Liver (tissue), 9 donors: ENCODE data around the gene TMED6. TPM values are rescaled to one million over a fixed set of nuclear protein-coding genes. Genes with fewer than 3 reads are reported as not detected.

Experiments
- DNase-seq: peaks from one replicate; pipeline ENCODE4 v3.0.0-alpha.2; 2017; ENCODE audit warnings: low spot score
- H3K27ac ChIP-seq, 2 donors: one replicate each; pipeline ENCODE4 v1.7.0; 2013; ENCODE audit warnings: inconsistent platforms in 2 of 2, low read length in 2 of 2, control low read depth in 1 of 2, low read depth in 1 of 2, mild to moderate bottlenecking in 1 of 2
- H3K27me3 ChIP-seq, 4 donors: one replicate each; pipeline versions ENCODE4 v1.6.1 to v1.7.0; 2013; ENCODE audit warnings: low read length in 3 of 4, inconsistent platforms in 1 of 4, mild to moderate bottlenecking in 1 of 4, moderate library complexity in 1 of 4; ENCODE audit not compliant: control insufficient read depth in 4 of 4, insufficient read depth in 4 of 4
- H3K36me3 ChIP-seq, 4 donors: one replicate each; pipeline versions ENCODE4 v1.6.1 to v1.7.0; 2013; ENCODE audit warnings: low read length in 3 of 4, mild to moderate bottlenecking in 3 of 4, low read depth in 1 of 4, moderate library complexity in 1 of 4; ENCODE audit not compliant: control insufficient read depth in 4 of 4, insufficient read depth in 3 of 4
- H3K4me1 ChIP-seq, 4 donors: one replicate each; pipeline versions ENCODE4 v1.6.1 to v1.7.0; 2013; ENCODE audit warnings: low read length in 3 of 4, mild to moderate bottlenecking in 3 of 4, moderate library complexity in 1 of 4; ENCODE audit not compliant: control insufficient read depth in 4 of 4, insufficient read depth in 4 of 4
- H3K4me3 ChIP-seq, 3 donors: one replicate each; pipeline versions ENCODE4 v1.6.1 to v1.7.0; 2013; ENCODE audit warnings: low read length in 3 of 3, control low read depth in 1 of 3, low read depth in 1 of 3, mild to moderate bottlenecking in 1 of 3
- H3K9ac ChIP-seq, 2 donors: one replicate each; pipeline ENCODE4 v1.7.0; 2013; ENCODE audit warnings: low read length in 2 of 2, mild to moderate bottlenecking in 2 of 2, moderate library complexity in 2 of 2, control low read depth in 1 of 2, low read depth in 1 of 2
- H3K9me3 ChIP-seq, 4 donors: one replicate each; pipeline versions ENCODE4 v1.6.1 to v1.7.0; 2013; ENCODE audit warnings: low read length in 3 of 4; ENCODE audit not compliant: control insufficient read depth in 4 of 4
- EGR1 ChIP-seq, 2 donors: IDR thresholded peaks; 2 replicates each; pipeline ENCODE4 v1.6.1; 2016 to 2018; ENCODE audit warnings: antibody characterized with exemption in 2 of 2, low read depth in 2 of 2
- FOXA1 ChIP-seq: IDR thresholded peaks from 2 replicates; pipeline ENCODE4 v1.6.1; 2016; ENCODE audit warnings: antibody characterized with exemption
- GABPA ChIP-seq, 2 donors: IDR thresholded peaks in 1 of 2; conservative IDR thresholded peaks in 1 of 2; 2 replicates each; pipeline ENCODE4 v1.6.1; 2016; ENCODE audit warnings: antibody characterized with exemption in 2 of 2, mild to moderate bottlenecking in 1 of 2, moderate library complexity in 1 of 2
- HNF4A ChIP-seq, 2 donors: conservative IDR thresholded peaks; 2 replicates each; pipeline ENCODE4 v1.6.1; 2016; ENCODE audit warnings: antibody characterized with exemption in 2 of 2, mild to moderate bottlenecking in 2 of 2
- HNF4G ChIP-seq: IDR thresholded peaks from 2 replicates; pipeline ENCODE4 v1.6.1; 2016; ENCODE audit warnings: antibody characterized with exemption
- JUND ChIP-seq, 2 donors: IDR thresholded peaks; 2 replicates each; pipeline ENCODE4 v1.6.1; 2016; ENCODE audit warnings: antibody characterized with exemption in 2 of 2
- NR2F2 ChIP-seq: IDR thresholded peaks from 2 replicates; pipeline ENCODE4 v1.6.1; 2016; ENCODE audit warnings: antibody characterized with exemption
- RAD21 ChIP-seq, 2 donors: IDR thresholded peaks; 2 replicates each; pipeline ENCODE4 v1.6.1; 2016; ENCODE audit warnings: antibody characterized with exemption in 2 of 2, mild to moderate bottlenecking in 2 of 2
- RXRA ChIP-seq, 2 donors: IDR thresholded peaks; 2 replicates each; pipeline ENCODE4 v1.6.1; 2017 to 2018; ENCODE audit warnings: antibody characterized with exemption in 2 of 2, mild to moderate bottlenecking in 1 of 2
- SP1 ChIP-seq: IDR thresholded peaks from 2 replicates; pipeline ENCODE4 v1.6.1; 2018; ENCODE audit warnings: antibody characterized with exemption, mild to moderate bottlenecking
- TAF1 ChIP-seq: conservative IDR thresholded peaks from 2 replicates; pipeline ENCODE4 v1.6.1; 2016; ENCODE audit warnings: antibody characterized with exemption, mild to moderate bottlenecking
- YY1 ChIP-seq: IDR thresholded peaks from 2 replicates; pipeline ENCODE4 v1.6.1; 2016; ENCODE audit warnings: antibody characterized with exemption, mild to moderate bottlenecking
- WGBS: extraction: QIAGEN DNeasy Blood & Tissue Kit; methylation state at CpG from one replicate; pipeline ENCODE4 v1.1.7; 2013; 5-methylcytosine and 5-hydroxymethylcytosine counted together
- polyA plus RNA-seq, 2 donors: library from polyadenylated mRNA; stranded (reverse) in 1 of 2; unstranded in 1 of 2; fragments of 200-250 nt in 1 of 2; fragments of >200 nt in 1 of 2; fragmentation: Nextera tagmentation in 1 of 2; extraction: Ambion mirVana in 1 of 2; gene quantifications; one replicate each; pipeline versions ENCODE4 v1.2.1 to v1.2.3, GENCODE V29; 2013 to 2015
- total RNA-seq, 2 donors: library from RNA; depleted of rRNA; stranded (reverse); fragments of >200 nt; gene quantifications; one replicate each; pipeline ENCODE4 v1.2.3, GENCODE V29; 2014
- TF ChIP-seq, protein P1 (sequence below): IDR thresholded peaks from 2 replicates; pipeline ENCODE4 v1.6.1; 2016; ENCODE audit warnings: antibody characterized with exemption
- TF ChIP-seq, protein P2 (sequence below): IDR thresholded peaks from 2 replicates; pipeline ENCODE4 v1.6.1; 2016; ENCODE audit warnings: antibody characterized with exemption, mild to moderate bottlenecking
- TF ChIP-seq, protein P3 (sequence below): fragments of 150-350 bp; IDR thresholded peaks from 2 replicates; pipeline ENCODE4 v1.5.1; 2017; ENCODE audit warnings: improper control_type of control experiment, low read depth, low read length; ENCODE audit not compliant: missing input control
- TF ChIP-seq, protein P4 (sequence below): IDR thresholded peaks from 2 replicates; pipeline ENCODE4 v1.6.1; 2016; ENCODE audit warnings: antibody characterized with exemption
- donor health status: healthy.
- donor health status: healthy.
- donor health status: healthy.
- donor health status: healthy.
- donor health status: healthy.

Gene TMED6
- total and polyA plus RNA-seq, 4 donors, result 0.18 to 46.2 (median 11.0) TPM

DNA sequence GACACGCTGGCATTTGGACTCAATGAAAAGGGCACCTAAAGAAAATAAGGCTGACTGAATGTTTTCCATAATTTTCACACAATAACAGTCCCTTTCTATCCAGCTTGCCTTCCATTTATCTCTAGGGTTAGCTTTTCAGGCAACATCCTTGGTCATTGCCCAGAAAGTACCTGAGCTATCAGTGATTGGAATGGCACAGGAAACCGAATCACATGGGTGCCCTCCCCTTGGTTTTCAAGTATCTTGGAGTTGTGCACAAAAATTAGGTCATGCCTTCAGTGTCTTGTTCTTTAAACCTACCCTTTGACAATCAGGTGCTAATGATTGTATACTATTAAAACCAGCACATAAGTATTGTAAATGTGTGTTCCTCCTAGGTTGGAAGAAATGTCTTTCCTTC, 43.7 kb downstream of the TMED6 start:
- Histone ChIP-seq H3K9me3 (no peaks in the 10 kb centered on the region), H3K9ac (no peak overlapping the region), H3K4me1 (peaks cover 2 to 12% (median 9%) of the 10 kb centered on the region in 4 donors), H3K4me3 (no peak overlapping the region), H3K27me3 (no peaks in the 10 kb centered on the region), H3K36me3 (no peaks in the 10 kb centered on the region), H3K27ac (no peak overlapping the region)
- no peak for DNase-seq
- TF ChIP-seq, protein P1, sequence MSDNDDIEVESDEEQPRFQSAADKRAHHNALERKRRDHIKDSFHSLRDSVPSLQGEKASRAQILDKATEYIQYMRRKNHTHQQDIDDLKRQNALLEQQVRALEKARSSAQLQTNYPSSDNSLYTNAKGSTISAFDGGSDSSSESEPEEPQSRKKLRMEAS, result no peak
- TF ChIP-seq JUND (IDR thresholded peaks at IDR 0.05) (no peak), FOXA1 (no peak), HNF4A (conservative IDR thresholded peaks at IDR 0.05) (no peak), SP1 (no peak), EGR1 (IDR thresholded peaks at IDR 0.05; ENCODE audit: low read depth in 2 of 2) (no peak), HNF4G (no peak), RAD21 (IDR thresholded peaks at IDR 0.05) (no peak), YY1 (no peak), RXRA (IDR thresholded peaks at IDR 0.05) (no peak), TAF1 (no peak), GABPA (IDR thresholded peaks at IDR 0.05 in 1 of 2, conservative IDR thresholded peaks at IDR 0.05 in 1 of 2) (no peak), NR2F2 (no peak)
- TF ChIP-seq, protein P2, sequence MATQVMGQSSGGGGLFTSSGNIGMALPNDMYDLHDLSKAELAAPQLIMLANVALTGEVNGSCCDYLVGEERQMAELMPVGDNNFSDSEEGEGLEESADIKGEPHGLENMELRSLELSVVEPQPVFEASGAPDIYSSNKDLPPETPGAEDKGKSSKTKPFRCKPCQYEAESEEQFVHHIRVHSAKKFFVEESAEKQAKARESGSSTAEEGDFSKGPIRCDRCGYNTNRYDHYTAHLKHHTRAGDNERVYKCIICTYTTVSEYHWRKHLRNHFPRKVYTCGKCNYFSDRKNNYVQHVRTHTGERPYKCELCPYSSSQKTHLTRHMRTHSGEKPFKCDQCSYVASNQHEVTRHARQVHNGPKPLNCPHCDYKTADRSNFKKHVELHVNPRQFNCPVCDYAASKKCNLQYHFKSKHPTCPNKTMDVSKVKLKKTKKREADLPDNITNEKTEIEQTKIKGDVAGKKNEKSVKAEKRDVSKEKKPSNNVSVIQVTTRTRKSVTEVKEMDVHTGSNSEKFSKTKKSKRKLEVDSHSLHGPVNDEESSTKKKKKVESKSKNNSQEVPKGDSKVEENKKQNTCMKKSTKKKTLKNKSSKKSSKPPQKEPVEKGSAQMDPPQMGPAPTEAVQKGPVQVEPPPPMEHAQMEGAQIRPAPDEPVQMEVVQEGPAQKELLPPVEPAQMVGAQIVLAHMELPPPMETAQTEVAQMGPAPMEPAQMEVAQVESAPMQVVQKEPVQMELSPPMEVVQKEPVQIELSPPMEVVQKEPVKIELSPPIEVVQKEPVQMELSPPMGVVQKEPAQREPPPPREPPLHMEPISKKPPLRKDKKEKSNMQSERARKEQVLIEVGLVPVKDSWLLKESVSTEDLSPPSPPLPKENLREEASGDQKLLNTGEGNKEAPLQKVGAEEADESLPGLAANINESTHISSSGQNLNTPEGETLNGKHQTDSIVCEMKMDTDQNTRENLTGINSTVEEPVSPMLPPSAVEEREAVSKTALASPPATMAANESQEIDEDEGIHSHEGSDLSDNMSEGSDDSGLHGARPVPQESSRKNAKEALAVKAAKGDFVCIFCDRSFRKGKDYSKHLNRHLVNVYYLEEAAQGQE, result no peak
- TF ChIP-seq, protein P3, sequence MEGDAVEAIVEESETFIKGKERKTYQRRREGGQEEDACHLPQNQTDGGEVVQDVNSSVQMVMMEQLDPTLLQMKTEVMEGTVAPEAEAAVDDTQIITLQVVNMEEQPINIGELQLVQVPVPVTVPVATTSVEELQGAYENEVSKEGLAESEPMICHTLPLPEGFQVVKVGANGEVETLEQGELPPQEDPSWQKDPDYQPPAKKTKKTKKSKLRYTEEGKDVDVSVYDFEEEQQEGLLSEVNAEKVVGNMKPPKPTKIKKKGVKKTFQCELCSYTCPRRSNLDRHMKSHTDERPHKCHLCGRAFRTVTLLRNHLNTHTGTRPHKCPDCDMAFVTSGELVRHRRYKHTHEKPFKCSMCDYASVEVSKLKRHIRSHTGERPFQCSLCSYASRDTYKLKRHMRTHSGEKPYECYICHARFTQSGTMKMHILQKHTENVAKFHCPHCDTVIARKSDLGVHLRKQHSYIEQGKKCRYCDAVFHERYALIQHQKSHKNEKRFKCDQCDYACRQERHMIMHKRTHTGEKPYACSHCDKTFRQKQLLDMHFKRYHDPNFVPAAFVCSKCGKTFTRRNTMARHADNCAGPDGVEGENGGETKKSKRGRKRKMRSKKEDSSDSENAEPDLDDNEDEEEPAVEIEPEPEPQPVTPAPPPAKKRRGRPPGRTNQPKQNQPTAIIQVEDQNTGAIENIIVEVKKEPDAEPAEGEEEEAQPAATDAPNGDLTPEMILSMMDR, result no peak
- TF ChIP-seq, protein P4, sequence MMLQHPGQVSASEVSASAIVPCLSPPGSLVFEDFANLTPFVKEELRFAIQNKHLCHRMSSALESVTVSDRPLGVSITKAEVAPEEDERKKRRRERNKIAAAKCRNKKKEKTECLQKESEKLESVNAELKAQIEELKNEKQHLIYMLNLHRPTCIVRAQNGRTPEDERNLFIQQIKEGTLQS, result no peak
- WGBS, result 95% methylated on average over 2 of the region's 2 CpGs

DNA sequence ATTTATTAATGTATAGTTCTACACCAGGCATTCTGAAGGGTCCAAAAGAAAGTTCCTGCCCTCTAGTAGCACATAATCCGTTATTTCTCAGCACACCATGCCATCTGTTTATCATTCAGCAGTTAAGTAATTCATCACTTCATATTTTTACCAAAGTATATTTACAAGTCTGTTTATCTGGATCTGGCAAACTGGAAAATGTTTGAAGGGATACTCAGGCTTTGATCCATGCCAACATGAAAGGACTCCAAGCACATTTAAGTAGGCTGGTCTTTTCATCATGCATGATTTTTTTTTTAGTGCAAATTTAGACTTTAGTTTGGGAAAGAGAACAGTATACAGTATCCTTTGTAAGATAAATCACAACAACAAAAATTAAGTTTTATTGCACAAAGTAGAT, 44.5 kb downstream of the TMED6 start:
- no peaks in the 10 kb centered on the region for H3K27me3 ChIP-seq
- H3K9me3 ChIP-seq, result no peaks in the 10 kb centered on the region
- no peak for DNase-seq
- whole genome bisulfite sequencing, result 78% methylated on average over 1 of the region's 1 CpG
- no peak overlapping the region for H3K9ac ChIP-seq
- no peaks in the 10 kb centered on the region for H3K36me3 ChIP-seq
- no peak overlapping the region for H3K4me3 ChIP-seq
- peaks cover 0 to 9% (median 6%) of the 10 kb centered on the region in 4 donors for H3K4me1 ChIP-seq
- no peak overlapping the region for H3K27ac ChIP-seq
- TF ChIP-seq HNF4G (no peak), SP1 (no peak), GABPA (IDR thresholded peaks at IDR 0.05 in 1 of 2, conservative IDR thresholded peaks at IDR 0.05 in 1 of 2) (no peak), JUND (IDR thresholded peaks at IDR 0.05) (no peak), FOXA1 (no peak), EGR1 (IDR thresholded peaks at IDR 0.05; ENCODE audit: low read depth in 2 of 2) (no peak), HNF4A (conservative IDR thresholded peaks at IDR 0.05) (no peak)
- TF ChIP-seq, protein P3, result no peak
- TF ChIP-seq, protein P4, result no peak
- TF ChIP-seq, protein P2, result no peak
- TF ChIP-seq, protein P1, result no peak
